Activated CD8-positive, alpha-beta memory T cell treated with anti-CD3 and anti-CD28 coated beads for 1 hour (primary cell): ENCODE results near the gene SNHG17.

ENCODE experiments used
- DNase-seq, 2 donors: peaks; one replicate each; pipeline ENCODE4 v3.0.0-alpha.2; 2020; ENCODE audit warnings: low read depth in 1 of 2; ENCODE audit errors: extremely low read depth in 1 of 2

The SNHG17 gene

DNA sequence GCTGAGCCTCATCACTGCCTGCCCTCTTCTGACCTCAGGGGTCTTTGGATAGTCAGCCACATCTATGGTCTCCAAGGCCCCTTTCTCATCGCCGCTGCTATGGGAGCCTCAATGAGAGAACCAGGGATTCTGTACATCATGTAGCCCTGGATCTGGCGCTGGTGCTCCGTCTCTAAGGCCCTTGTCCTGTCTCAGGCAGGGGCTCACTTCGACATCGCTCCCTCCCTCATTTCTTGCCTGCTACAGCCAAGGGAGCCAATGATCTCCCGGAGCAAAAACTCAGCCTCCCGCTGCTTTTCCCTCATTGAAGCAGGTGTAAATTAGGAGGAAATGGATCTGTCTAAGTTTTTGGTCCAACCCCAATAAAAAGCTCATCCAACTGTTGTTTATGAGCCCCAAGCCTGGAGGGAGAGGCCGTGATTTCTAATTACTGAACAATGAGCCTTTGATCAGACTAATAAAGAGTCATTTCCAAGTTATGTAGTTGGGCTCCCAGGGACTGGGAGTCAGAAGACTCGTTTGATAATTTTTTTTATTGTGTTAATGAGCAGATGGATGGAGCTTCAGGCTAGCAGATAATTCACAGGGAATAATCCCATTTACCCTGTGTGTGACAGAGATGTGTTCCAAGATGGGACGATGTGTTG is 58.0 kb downstream of the SNHG17 start:
- DNase-seq: no peak

DNA sequence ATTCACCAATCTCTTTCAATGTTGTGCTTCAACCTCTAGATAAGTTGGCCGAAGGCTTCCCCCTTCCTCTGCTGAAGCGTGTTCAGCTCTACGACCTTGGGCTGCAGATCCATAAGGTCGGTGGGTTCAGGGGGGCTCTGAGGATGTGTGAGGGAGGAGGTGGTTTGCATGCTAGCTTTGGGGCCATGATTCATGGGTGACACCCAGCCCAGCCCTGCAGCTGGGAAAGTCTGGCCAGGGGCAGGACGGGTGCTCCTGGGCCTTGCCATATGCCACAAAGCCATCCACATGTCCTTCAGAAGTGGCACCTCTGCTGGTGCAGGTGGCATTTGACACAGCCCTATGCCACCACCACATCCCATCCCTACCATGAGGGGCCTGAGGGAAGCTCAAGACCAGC is 61.2 kb downstream of the SNHG17 start:
- no peak for DNase-seq

DNA sequence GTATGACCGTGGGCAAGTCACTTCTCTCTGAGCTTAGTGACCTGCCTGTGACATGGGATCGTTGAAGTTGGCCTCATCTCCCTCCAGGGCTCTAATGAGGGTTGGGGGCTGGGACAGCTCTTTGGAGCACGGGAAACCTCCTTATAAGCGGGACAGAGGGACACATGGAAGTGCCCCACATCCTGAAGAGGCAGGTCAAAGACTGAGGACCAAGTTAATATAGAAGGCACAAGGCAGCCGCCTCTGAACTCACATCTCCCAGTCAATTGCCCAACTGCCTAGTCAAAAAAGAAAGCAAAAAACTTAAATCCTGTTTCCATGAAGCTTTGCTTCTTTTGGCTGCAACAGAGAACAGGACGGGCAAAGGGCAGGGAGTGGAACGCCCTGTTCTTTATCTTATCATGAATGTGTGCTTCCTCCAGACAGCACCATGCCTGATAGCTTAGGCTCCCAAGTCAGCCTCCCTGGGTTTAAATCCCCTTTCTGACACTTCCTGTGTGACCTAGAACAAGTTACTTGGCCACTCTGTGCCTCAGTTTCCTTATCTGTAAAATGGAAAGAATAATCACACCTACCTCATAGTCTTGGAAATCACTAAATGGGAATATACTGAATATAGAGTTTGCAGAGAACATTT is 61.8 kb downstream of the SNHG17 start:
- no peak for DNase-seq

DNA sequence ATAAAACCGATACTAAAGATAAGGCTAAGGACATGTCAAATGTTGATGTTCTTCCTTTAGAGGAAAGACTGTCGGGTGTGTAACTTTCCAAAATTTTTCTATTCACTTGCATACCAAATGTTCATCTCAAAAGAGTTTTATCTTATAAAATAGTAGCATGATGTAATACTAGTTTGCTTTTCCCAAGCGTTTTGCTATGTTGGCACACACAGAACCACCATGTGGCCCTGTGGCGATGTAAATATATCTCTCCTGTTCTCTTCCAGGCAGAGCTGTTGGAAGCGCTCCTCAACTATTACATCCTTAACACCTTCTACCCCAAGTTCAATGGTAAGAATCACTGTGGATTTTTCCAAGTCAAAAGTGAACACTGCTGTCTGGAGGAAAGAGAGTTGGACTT is 62.3 kb downstream of the SNHG17 start:
- no peak for DNase-seq
